K562 (cell line): ENCODE measurements around the gene PLPPR4. TPM values are rescaled to one million over a fixed set of nuclear protein-coding genes. Genes with fewer than 3 reads are reported as not detected.

Source experiments
- ATAC-seq: fragments of 200-7000 bp; cut with Tn5 transposase; 3 replicates; pipeline ENCODE4 v1.9.1; 2020; ENCODE audit warnings: moderate library complexity
- BruUV-seq: library from RNA; stranded (reverse); fragments of 400-500 nt; replicated peaks from 2 replicates; lab custom pipeline; 2021; lab: Mats Ljungman, UMichigan
- CTCF ChIA-PET: fragments of 300-600 bp; formaldehyde crosslinking; extraction: SDS; loops from one replicate; lab custom pipeline; 2021; ENCODE audit warnings: low intra/inter-chr PET ratio; lab: Yijun Ruan, JAX
- POLR2A ChIA-PET: fragments of 300-600, 350-650 bp; sonication (Branson Sonifier 250); formaldehyde crosslinking; extraction: SDS; loops from one replicate; lab custom pipeline; 2021; ENCODE audit warnings: antibody characterized with exemption, inconsistent platforms; lab: Yijun Ruan, JAX
- DNase-seq, 4 experiments: peaks; one replicate each; pipeline versions ENCODE4 v3.0.0 to v3.0.0-alpha.2; 2011 to 2018; ENCODE audit warnings: low spot score in 3 of 4, mixed read lengths in 3 of 4; ENCODE audit errors: extremely low read depth in 1 of 4
- FAIRE-seq: peaks from 2 replicates; lab custom pipeline; 2011; peaks lifted over from hg19 to GRCh38; lab: Jason Lieb, UNC
- H2AFZ ChIP-seq: 2 replicates; pipeline ENCODE4 v1.6.0; 2011; ENCODE audit warnings: low read depth, low read length, control low read depth, inconsistent platforms
- H3K27ac ChIP-seq: fragments of 200-600 bp; 3 replicates; pipeline ENCODE4 v1.8.0; 2011; ENCODE audit warnings: low read depth, mild to moderate bottlenecking, control low read depth, inconsistent platforms, low read length, moderate library complexity, mixed read lengths; ENCODE audit errors: extremely low read depth
- H3K27me3 ChIP-seq, 2 experiments: fragments of 300-600 bp in 1 of 2; 2 replicates in 1 of 2; 3 replicates in 1 of 2; pipeline versions ENCODE4 v1.6.0 to v1.8.0; 2011; ENCODE audit warnings: inconsistent platforms in 2 of 2, low read length in 2 of 2, mild to moderate bottlenecking in 1 of 2, mixed read lengths in 1 of 2, moderate library complexity in 1 of 2; ENCODE audit not compliant: control insufficient read depth in 2 of 2, insufficient read depth in 2 of 2
- H3K36me3 ChIP-seq: fragments of 300-600 bp; 3 replicates; pipeline ENCODE4 v1.8.0; 2011; ENCODE audit warnings: mild to moderate bottlenecking, low read length, inconsistent platforms; ENCODE audit not compliant: control insufficient read depth, insufficient read depth
- H3K4me1 ChIP-seq, 2 experiments: fragments of 200-600 bp in 1 of 2; replicated peaks in 1 of 2; 2 replicates in 1 of 2; 3 replicates in 1 of 2; pipeline versions ENCODE4 v1.5.1 to v1.8.0; 2011; ENCODE audit warnings: inconsistent platforms in 2 of 2, low read length in 2 of 2, mild to moderate bottlenecking in 1 of 2, mixed read lengths in 1 of 2, moderate library complexity in 1 of 2; ENCODE audit not compliant: control insufficient read depth in 2 of 2, insufficient read depth in 2 of 2
- H3K4me2 ChIP-seq: 2 replicates; pipeline ENCODE4 v1.6.1; 2011; ENCODE audit warnings: low read length, control low read depth, inconsistent platforms, mixed read lengths; ENCODE audit not compliant: insufficient read depth
- H3K4me3 ChIP-seq: fragments of 200-600 bp; sonication (generic), shearing (Covaris generic); 2 replicates; pipeline ENCODE4 v1.5.1; 2016; ENCODE audit warnings: control low read depth, inconsistent platforms
- H3K79me2 ChIP-seq: fragments of 200-600 bp; 3 replicates; pipeline ENCODE4 v1.8.0; 2011; ENCODE audit warnings: low read length, inconsistent platforms; ENCODE audit not compliant: control insufficient read depth, insufficient read depth
- H3K9ac ChIP-seq, 2 experiments: 2 replicates each; pipeline versions ENCODE4 v1.6.0 to v1.6.1; 2011; ENCODE audit warnings: low read depth in 2 of 2, low read length in 2 of 2, control low read depth in 1 of 2, inconsistent platforms in 1 of 2, mild to moderate bottlenecking in 1 of 2, mixed read lengths in 1 of 2; ENCODE audit not compliant: insufficient read depth in 1 of 2
- H3K9me1 ChIP-seq: one replicate; pipeline ENCODE4 v1.6.0; 2011; ENCODE audit warnings: inconsistent platforms, mild to moderate bottlenecking, low read length, moderate library complexity; ENCODE audit not compliant: control insufficient read depth, insufficient read depth
- H3K9me3 ChIP-seq: replicated peaks from 2 replicates; pipeline ENCODE4 v1.5.1; 2011; ENCODE audit warnings: low read depth, low read length, inconsistent platforms; ENCODE audit not compliant: control insufficient read depth, insufficient read depth
- H4K20me1 ChIP-seq: replicated peaks from 2 replicates; pipeline ENCODE4 v1.6.1; 2011; ENCODE audit warnings: low read length, inconsistent platforms, mixed read lengths; ENCODE audit not compliant: control insufficient read depth, insufficient read depth
- ARHGAP35 ChIP-seq: fragments of 450-650 bp; IDR thresholded peaks from 2 replicates; pipeline ENCODE4 v1.6.1; 2018; ENCODE audit not compliant: partially characterized antibody
- ATF2 ChIP-seq: sonication (generic); formaldehyde crosslinking; IDR thresholded peaks from 2 replicates; pipeline ENCODE4 v1.8.1; 2022; ENCODE audit warnings: missing genetic modification reagents
- BRCA1 ChIP-seq, 2 experiments: fragments of 450-650 bp in 1 of 2; sonication (generic) in 1 of 2; formaldehyde crosslinking in 1 of 2; IDR thresholded peaks; 2 replicates each; pipeline versions ENCODE4 v1.5.0 to v1.6.1; 2017 to 2020; ENCODE audit warnings: mild to moderate bottlenecking in 1 of 2, missing genetic modification reagents in 1 of 2
- CCAR2 ChIP-seq: fragments of 200-400 bp; formaldehyde crosslinking; IDR thresholded peaks from 2 replicates; pipeline ENCODE4 v1.6.1; 2017; ENCODE audit warnings: mild to moderate bottlenecking, low read depth, low read length
- E2F6 ChIP-seq, 2 experiments: IDR thresholded peaks; 2 replicates each; pipeline ENCODE4 v1.6.1; 2011; ENCODE audit warnings: borderline replicate concordance in 1 of 2, control low read depth in 1 of 2, low read depth in 1 of 2, low read length in 1 of 2, mild to moderate bottlenecking in 1 of 2, mixed read lengths in 1 of 2, moderate library complexity in 1 of 2; ENCODE audit not compliant: insufficient read depth in 1 of 2, insufficient read length in 1 of 2, poor library complexity in 1 of 2, severe bottlenecking in 1 of 2; ENCODE audit errors: extremely low read depth in 1 of 2
- ZNF121 ChIP-seq: sonication (generic); formaldehyde crosslinking; conservative IDR thresholded peaks from 2 replicates; pipeline ENCODE4 v1.8.0; 2022; ENCODE audit warnings: missing genetic modification reagents
- in situ Hi-C: fragments of 300-500 bp; cut with MboI; formaldehyde crosslinking; loops from 4 replicates; pipeline ENCODE4 v1.15.0; 2018; ENCODE audit warnings: inconsistent platforms, mixed read lengths
- intact Hi-C: fragments of 100-400 bp; cut with micrococcal nuclease; formaldehyde crosslinking; loops from 2 replicates; pipeline ENCODE4 v1.14.2; 2022
- polyA plus RNA-seq, 8 experiments: library from polyadenylated mRNA; depleted of rRNA in 4 of 8; stranded (reverse) in 5 of 8; unstranded in 3 of 8; fragments of >200 nt; fragmentation: Nextera tagmentation in 2 of 8; fragmentation: Illumina TruSeq in 1 of 8; extraction: Ambion mirVana in 2 of 8; extraction: Trizol in 1 of 8; gene quantifications; 2 replicates each; pipeline versions ENCODE4 v1.2.1 to v1.2.3, GENCODE V29; 2011 to 2014; ENCODE audit warnings: inconsistent platforms in 1 of 8, missing spikeins in 1 of 8
- total RNA-seq, 7 experiments: library from RNA; depleted of rRNA in 6 of 7; stranded (reverse); fragments of >200 nt in 6 of 7; fragmentation: Illumina TruSeq in 2 of 7; extraction: Trizol in 2 of 7; gene quantifications; 2 replicates each; pipeline versions ENCODE4 v1.2.1 to v1.2.3, GENCODE V29; 2011 to 2021; ENCODE audit warnings: low replicate concordance in 1 of 7

Gene PLPPR4
- total and polyA plus RNA-seq, 9 of the 15 experiments (the other 6 are each of a cell fraction or from before 2014, with no cell fraction given) = not detected

GRCh38 chr1:99271249-99271648 lies 7.0 kb downstream of the PLPPR4 start:
- H2AFZ ChIP-seq = no peak overlapping the region
- H3K9me3 ChIP-seq = no peaks in the 10 kb centered on the region
- no peaks in the 10 kb centered on the region for H4K20me1 ChIP-seq
- CTCF ChIA-PET = no interaction called here
- no peaks in the 10 kb centered on the region for H3K79me2 ChIP-seq
- TF ChIP-seq ATF2 (CRISPR knock-in tag) = no peak
- no peak for TF ChIP-seq ZNF121 (CRISPR knock-in tag)
- no peak for TF ChIP-seq ARHGAP35
- no peak for TF ChIP-seq CCAR2
- TF ChIP-seq BRCA1 (IDR thresholded peaks at IDR 0.05) = no peak
- no peak for TF ChIP-seq BRCA1 (CRISPR knock-in tag; IDR thresholded peaks at IDR 0.05)
- TF ChIP-seq E2F6 (IDR thresholded peaks at IDR 0.05; ENCODE audit: borderline replicate concordance in 1 of 2, extremely low read depth in 1 of 2, insufficient read depth in 1 of 2, insufficient read length in 1 of 2, low read depth in 1 of 2, low read length in 1 of 2, poor library complexity in 1 of 2, severe bottlenecking in 1 of 2) = no peak
- H3K27ac ChIP-seq = no peak overlapping the region
- FAIRE-seq (no peak), DNase-seq (no peak), ATAC-seq (no peak)
- no peak overlapping the region for H3K4me3 ChIP-seq
- in situ Hi-C loops = no loop called here
- BruUV-seq = no TSS peak
- H3K9me1 ChIP-seq = no peaks in the 10 kb centered on the region
- no peaks in the 10 kb centered on the region for H3K36me3 ChIP-seq
- H3K4me1 ChIP-seq = no peaks in the 10 kb centered on the region
- no peak overlapping the region for H3K9ac ChIP-seq
- H3K27me3 ChIP-seq = peaks cover 0 to under 1% of the 10 kb centered on the region in 2 experiments; a peak in 1 of 5 replicates
- POLR2A ChIA-PET = no interaction called here
- no peak overlapping the region for H3K4me2 ChIP-seq
- intact Hi-C loops = no loop called here
